LNCAP (cell line): ENCODE data around the gene PDXK.

Experiments
- TF ChIP-seq, protein P1 (sequence below): fragments of 450-650 bp; IDR thresholded peaks from 2 replicates; pipeline ENCODE4 v1.5.1; 2017; ENCODE audit warnings: mild to moderate bottlenecking

The PDXK gene

GRCh38 chr21:43777953-43778352 is 59.0 kb downstream of the PDXK start:
- TF ChIP-seq, protein P1, sequence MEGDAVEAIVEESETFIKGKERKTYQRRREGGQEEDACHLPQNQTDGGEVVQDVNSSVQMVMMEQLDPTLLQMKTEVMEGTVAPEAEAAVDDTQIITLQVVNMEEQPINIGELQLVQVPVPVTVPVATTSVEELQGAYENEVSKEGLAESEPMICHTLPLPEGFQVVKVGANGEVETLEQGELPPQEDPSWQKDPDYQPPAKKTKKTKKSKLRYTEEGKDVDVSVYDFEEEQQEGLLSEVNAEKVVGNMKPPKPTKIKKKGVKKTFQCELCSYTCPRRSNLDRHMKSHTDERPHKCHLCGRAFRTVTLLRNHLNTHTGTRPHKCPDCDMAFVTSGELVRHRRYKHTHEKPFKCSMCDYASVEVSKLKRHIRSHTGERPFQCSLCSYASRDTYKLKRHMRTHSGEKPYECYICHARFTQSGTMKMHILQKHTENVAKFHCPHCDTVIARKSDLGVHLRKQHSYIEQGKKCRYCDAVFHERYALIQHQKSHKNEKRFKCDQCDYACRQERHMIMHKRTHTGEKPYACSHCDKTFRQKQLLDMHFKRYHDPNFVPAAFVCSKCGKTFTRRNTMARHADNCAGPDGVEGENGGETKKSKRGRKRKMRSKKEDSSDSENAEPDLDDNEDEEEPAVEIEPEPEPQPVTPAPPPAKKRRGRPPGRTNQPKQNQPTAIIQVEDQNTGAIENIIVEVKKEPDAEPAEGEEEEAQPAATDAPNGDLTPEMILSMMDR = no peak

DNA sequence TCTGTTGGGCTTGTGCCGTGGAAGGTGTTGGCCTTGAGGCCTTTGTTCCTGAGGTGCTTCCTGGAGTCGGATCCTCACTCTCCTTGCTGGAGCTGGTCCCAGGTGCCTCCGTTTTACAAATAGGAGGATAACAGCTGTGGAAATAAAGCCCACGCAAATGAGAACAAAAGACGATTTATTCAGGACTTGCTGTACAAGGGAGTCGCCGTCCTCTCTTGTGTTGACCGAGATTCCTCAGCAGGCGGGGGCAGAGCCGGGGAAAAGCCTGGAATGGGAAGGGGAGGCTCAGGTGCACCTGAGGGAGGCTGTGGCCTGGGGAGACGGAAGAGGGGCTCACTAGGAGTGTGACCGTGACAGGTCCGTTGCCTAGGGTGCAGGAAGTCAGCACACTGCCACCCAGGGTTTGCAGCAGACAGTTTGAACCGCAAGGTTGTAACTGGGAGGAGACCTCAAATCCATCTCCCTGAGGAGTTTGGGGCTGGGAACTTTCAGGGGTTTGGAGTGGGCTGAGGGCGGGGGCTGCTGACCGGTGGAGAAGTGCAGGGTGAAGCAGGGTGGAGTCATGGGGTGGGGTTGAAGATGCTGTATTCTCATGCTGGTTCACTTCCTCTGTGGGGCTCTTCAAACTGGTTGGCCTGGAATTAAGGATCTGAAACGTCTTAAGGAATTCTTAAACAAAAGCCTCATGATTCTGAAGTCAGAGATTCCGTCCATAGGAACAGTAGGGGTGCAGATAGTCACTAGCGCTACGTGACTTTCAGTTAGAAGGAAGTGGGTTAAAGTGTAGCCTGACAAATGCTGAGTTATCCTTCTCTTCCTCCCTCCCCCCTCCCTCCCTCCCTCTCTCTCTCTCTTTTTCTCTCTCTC is 59.8 kb downstream of the PDXK start:
- TF ChIP-seq, protein P1 = no peak

DNA sequence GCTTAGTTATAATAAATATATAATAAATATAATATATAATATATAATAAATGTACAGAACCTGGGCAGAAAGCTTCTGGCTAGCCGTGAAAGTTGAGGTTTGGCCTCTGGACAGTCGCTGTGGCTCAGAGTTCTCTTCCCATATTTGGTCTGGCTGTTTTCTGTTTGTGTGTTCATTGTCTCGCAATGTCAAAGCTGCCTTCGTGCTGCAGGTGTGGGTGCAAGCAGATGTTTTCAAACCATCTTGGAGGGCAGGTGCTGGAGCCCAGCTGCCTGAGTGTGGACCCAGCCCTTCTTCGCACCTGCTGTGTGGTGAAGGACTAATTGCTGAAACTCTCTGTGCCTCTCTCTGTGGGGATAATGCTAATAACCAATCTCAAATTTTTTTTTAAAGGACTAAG is 60.7 kb downstream of the PDXK start:
- TF ChIP-seq, protein P1 = no peak

GRCh38 chr21:43781846-43782245 is 62.9 kb downstream of the PDXK start:
- TF ChIP-seq, protein P1 = no peak

DNA sequence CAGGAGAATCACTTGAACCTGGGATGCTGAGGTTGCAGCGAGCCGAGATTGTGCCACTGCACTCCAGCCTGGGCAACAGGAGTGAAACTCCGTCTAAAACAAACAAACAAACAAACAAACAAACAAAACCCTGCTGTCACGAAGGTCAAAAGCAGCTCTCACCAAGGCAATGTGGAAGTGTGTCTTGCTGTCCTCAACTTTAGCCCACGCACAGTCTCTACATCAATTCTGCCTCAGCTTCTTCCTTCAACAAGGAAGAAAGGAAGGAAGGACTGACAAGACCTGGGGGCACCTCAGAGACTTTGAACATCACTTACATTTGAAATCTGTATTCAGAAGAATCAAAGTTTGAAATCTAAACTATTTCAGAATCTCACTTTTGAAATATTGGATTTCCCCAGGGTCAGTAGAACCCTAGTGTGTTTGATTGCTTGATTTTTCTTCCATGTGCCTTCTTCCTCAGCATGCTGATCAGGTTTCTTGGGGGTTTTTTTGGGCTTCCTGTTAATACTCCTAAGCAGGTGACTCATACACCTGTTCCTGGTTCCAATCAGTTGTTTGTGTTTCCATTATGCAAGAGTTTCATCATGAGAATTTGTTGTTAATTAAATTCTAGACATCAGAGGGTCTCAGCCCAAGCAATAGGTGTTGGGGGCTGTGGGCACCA is 63.6 kb downstream of the PDXK start:
- TF ChIP-seq, protein P1 = no peak

- TF ChIP-seq, protein P1 = no peak
Observed at GRCh38 chr21:43783098-43783700, 64.3 kb downstream of the PDXK start.

DNA sequence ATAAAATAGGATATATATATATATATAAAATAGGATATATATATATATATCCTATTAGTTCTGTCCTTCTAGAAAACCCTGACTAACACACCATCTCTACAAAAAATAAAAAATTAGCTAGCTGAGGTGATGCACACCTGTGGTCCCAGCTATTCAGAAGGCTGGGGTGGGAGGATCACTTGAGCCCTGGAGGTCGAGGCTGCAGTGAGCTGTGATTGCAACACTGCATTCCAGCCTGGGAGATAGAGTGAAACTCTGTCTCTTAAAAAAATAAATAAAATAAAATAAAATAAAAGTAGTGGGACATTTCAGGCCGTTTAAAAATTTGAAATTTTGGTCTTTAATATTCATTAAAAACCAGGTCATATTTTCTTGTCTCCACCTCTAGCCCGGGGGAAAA is 66.2 kb downstream of the PDXK start:
- TF ChIP-seq, protein P1 = no peak
